IMR-90 (cell line): ENCODE measurements around the gene COX7A1.

ENCODE experiments used
- CTCF ChIP-seq: conservative IDR thresholded peaks from 2 replicates; pipeline ENCODE4 v1.5.1; 2012; ENCODE audit warnings: mild to moderate bottlenecking, low read depth, low read length, improper control_type of control experiment
- MAFK ChIP-seq: IDR thresholded peaks from 2 replicates; pipeline ENCODE4 v1.6.1; 2012; ENCODE audit warnings: low read depth, low read length, improper control_type of control experiment
- RAD21 ChIP-seq: IDR thresholded peaks from 2 replicates; pipeline ENCODE4 v1.6.1; 2012; ENCODE audit warnings: low read length, improper control_type of control experiment

- TF ChIP-seq MAFK = no peak
- TF ChIP-seq RAD21 = no peak
- no peak for TF ChIP-seq CTCF
Observed at GRCh38 chr19:36172852-36173251, 20.6 kb upstream of the COX7A1 start.
